22Rv1 (cell line): ENCODE data around the gene SELPLG.

Experiments used
- CTCF ChIP-seq: fragments of 450-650 bp; IDR thresholded peaks from 2 replicates; pipeline ENCODE4 v1.5.1; 2017; ENCODE audit warnings: mild to moderate bottlenecking
- ZFX ChIP-seq: fragments of 450-650 bp; IDR thresholded peaks from 2 replicates; pipeline ENCODE4 v1.6.1; 2017; ENCODE audit warnings: antibody characterized with exemption, borderline replicate concordance

GRCh38 chr12:108604208-108604941 is 29.3 kb downstream of the SELPLG start:
- TF ChIP-seq CTCF (no peak), ZFX (no peak)
